Activated naive CD4-positive, alpha-beta T cell treated with anti-CD3 and anti-CD28 coated beads, Interleukin-2, amount 50 U/mL, for 24 hours (primary cell): ENCODE measurements around the gene CCDC170.

Experiments used
- H3K27ac Mint-ChIP-seq: one replicate; pipeline ENCODE4 v1.8.0; 2021; ENCODE audit warnings: mild to moderate bottlenecking, mixed read lengths
- H3K27me3 Mint-ChIP-seq: one replicate; pipeline ENCODE4 v1.8.0; 2021; ENCODE audit warnings: mixed read lengths
- H3K36me3 Mint-ChIP-seq: one replicate; pipeline ENCODE4 v1.8.0; 2021; ENCODE audit warnings: mixed read lengths
- H3K4me1 Mint-ChIP-seq: one replicate; pipeline ENCODE4 v1.8.0; 2021; ENCODE audit warnings: mixed read lengths
- H3K4me3 Mint-ChIP-seq: one replicate; pipeline ENCODE4 v1.8.0; 2021; ENCODE audit warnings: mild to moderate bottlenecking, mixed read lengths
- H3K9me3 Mint-ChIP-seq: one replicate; pipeline ENCODE4 v1.8.0; 2021; ENCODE audit warnings: mixed read lengths

Gene CCDC170

GRCh38 chr6:151616091-151616513 is 122.3 kb downstream of the CCDC170 start:
- no peaks in the 10 kb centered on the region for H3K4me1 Mint-ChIP-seq
- H3K27ac Mint-ChIP-seq, result no peak overlapping the region
- no peak overlapping the region for H3K4me3 Mint-ChIP-seq
- no peaks in the 10 kb centered on the region for H3K36me3 Mint-ChIP-seq
- H3K27me3 Mint-ChIP-seq, result peaks cover 13% of the 10 kb centered on the region
- H3K9me3 Mint-ChIP-seq, result no peaks in the 10 kb centered on the region

DNA sequence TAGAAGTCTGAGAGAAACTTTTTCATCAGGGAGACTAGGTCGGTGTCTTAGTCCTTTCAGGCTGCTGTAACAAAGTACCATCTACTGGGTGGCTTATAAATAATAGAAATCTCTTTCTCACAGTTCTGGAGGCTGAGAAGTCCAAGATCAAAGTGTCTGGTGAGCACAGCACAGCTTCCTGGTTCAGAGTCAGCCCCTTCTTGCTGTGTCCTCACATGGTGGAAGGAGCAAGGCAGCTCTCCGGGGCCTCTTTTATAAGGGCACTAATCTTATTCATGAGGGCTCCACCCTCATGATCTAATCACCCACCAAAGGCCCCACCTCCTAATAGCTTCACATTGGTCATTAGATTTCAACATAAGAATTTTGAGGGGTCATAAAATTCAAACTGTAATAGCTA is 122.8 kb downstream of the CCDC170 start:
- no peak overlapping the region for H3K27ac Mint-ChIP-seq
- H3K4me3 Mint-ChIP-seq, result no peak overlapping the region
- no peaks in the 10 kb centered on the region for H3K9me3 Mint-ChIP-seq

GRCh38 chr6:151617539-151617938 is 123.7 kb downstream of the CCDC170 start:
- Mint-ChIP-seq H3K9me3 (no peaks in the 10 kb centered on the region), H3K27me3 (peaks cover 13% of the 10 kb centered on the region), H3K27ac (no peak overlapping the region), H3K4me1 (no peaks in the 10 kb centered on the region), H3K4me3 (no peak overlapping the region), H3K36me3 (no peaks in the 10 kb centered on the region)

More for the DNA sequence above, 122.8 kb downstream of the CCDC170 start:
- Mint-ChIP-seq H3K4me1 (no peaks in the 10 kb centered on the region), H3K27me3 (peaks cover 13% of the 10 kb centered on the region), H3K36me3 (no peaks in the 10 kb centered on the region)

- H3K36me3 Mint-ChIP-seq, result no peaks in the 10 kb centered on the region
- H3K27ac Mint-ChIP-seq, result no peak overlapping the region
- no peaks in the 10 kb centered on the region for H3K4me1 Mint-ChIP-seq
- no peaks in the 10 kb centered on the region for H3K9me3 Mint-ChIP-seq
- H3K27me3 Mint-ChIP-seq, result peaks cover 13% of the 10 kb centered on the region
- H3K4me3 Mint-ChIP-seq, result no peak overlapping the region
These were observed 124.9 kb downstream of the CCDC170 start for GRCh38 chr6:151618717-151619116.

DNA sequence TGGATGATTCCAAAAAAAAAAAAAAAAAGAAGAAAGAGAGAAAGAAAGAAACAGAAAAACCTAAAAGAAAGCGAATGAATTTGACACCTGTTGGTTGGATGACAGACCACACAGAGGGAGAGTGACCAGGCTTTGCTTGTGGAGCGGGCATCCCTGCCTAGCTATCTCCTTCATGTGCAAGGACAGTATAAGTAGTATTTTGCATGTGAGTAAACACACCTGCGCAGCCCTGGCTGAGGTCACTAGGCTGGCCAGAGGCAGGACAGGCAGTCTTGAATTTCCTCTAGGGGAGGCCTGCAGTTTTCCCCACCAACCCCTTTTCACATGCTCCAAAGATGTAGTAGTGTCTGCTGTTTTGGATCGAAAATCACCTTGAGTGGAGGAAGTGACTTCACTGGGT is 126.4 kb downstream of the CCDC170 start:
- Mint-ChIP-seq H3K36me3 (no peaks in the 10 kb centered on the region), H3K27ac (no peak overlapping the region), H3K9me3 (no peaks in the 10 kb centered on the region), H3K27me3 (peaks cover 7% of the 10 kb centered on the region), H3K4me3 (no peak overlapping the region), H3K4me1 (no peaks in the 10 kb centered on the region)

DNA sequence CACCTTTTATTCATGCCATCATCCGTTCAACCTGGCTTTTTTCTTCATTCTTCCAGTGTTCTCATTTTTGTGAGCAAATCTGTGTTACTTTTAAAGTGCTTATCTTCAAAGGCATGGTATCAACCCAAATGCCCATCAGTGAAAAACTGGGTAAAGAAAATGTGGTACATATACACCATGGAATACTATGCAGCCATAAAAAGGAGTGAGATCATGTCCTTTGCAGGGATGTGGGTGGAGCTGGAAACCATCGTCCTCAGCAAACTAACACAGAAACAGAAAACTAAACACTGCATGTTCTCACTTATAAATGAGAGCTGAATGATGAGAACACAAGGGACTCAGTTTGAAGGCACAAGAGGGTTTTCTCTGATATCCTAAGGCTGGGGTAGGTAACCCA is 130.3 kb downstream of the CCDC170 start:
- Mint-ChIP-seq H3K27me3 (peaks cover 3% of the 10 kb centered on the region), H3K36me3 (no peaks in the 10 kb centered on the region), H3K4me3 (no peak overlapping the region), H3K27ac (no peak overlapping the region), H3K9me3 (no peaks in the 10 kb centered on the region), H3K4me1 (peaks cover 10% of the 10 kb centered on the region)

- peaks cover 3% of the 10 kb centered on the region for H3K27me3 Mint-ChIP-seq
- H3K4me3 Mint-ChIP-seq, result no peak overlapping the region
- H3K27ac Mint-ChIP-seq, result no peak overlapping the region
- H3K9me3 Mint-ChIP-seq, result no peaks in the 10 kb centered on the region
- no peaks in the 10 kb centered on the region for H3K36me3 Mint-ChIP-seq
- H3K4me1 Mint-ChIP-seq, result peaks cover 10% of the 10 kb centered on the region
These were observed 130.7 kb downstream of the CCDC170 start for GRCh38 chr6:151624481-151624880.

- Mint-ChIP-seq H3K4me3 (no peak overlapping the region), H3K4me1 (peaks cover 10% of the 10 kb centered on the region), H3K27ac (no peak overlapping the region), H3K36me3 (no peaks in the 10 kb centered on the region), H3K9me3 (no peaks in the 10 kb centered on the region), H3K27me3 (peaks cover 5% of the 10 kb centered on the region)
These were observed 131.2 kb downstream of the CCDC170 start for GRCh38 chr6:151624900-151625536.

GRCh38 chr6:151627689-151628444 is 134.1 kb downstream of the CCDC170 start:
- H3K27ac Mint-ChIP-seq, result no peak overlapping the region
- H3K27me3 Mint-ChIP-seq, result peaks cover 5% of the 10 kb centered on the region
- no peaks in the 10 kb centered on the region for H3K9me3 Mint-ChIP-seq
- peaks cover 10% of the 10 kb centered on the region for H3K4me1 Mint-ChIP-seq
- H3K36me3 Mint-ChIP-seq, result no peaks in the 10 kb centered on the region
- no peak overlapping the region for H3K4me3 Mint-ChIP-seq

GRCh38 chr6:151629791-151630190 is 136.0 kb downstream of the CCDC170 start:
- Mint-ChIP-seq H3K4me1 (peaks cover 10% of the 10 kb centered on the region), H3K27me3 (peaks cover 8% of the 10 kb centered on the region), H3K4me3 (no peak overlapping the region), H3K9me3 (no peaks in the 10 kb centered on the region), H3K36me3 (no peaks in the 10 kb centered on the region), H3K27ac (no peak overlapping the region)

DNA sequence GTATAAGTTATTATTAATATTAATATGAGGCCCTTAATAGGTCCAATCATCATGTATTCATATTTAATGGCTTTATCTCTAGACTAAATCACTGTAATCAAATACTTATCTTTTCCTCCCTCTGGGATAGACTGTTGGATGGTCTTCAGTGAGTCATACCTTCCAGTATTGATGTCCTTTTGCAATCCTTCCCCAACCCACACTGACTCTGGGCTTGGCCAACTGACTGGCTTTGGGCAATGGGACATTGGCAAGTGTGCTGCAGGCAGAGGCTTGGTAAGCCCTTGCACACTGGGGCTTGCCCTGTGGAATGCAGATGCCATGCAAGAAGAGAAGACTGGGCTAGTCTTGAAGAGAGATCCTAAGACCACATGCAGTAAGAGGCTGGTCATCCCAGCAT is 136.6 kb downstream of the CCDC170 start:
- no peak overlapping the region for H3K27ac Mint-ChIP-seq

DNA sequence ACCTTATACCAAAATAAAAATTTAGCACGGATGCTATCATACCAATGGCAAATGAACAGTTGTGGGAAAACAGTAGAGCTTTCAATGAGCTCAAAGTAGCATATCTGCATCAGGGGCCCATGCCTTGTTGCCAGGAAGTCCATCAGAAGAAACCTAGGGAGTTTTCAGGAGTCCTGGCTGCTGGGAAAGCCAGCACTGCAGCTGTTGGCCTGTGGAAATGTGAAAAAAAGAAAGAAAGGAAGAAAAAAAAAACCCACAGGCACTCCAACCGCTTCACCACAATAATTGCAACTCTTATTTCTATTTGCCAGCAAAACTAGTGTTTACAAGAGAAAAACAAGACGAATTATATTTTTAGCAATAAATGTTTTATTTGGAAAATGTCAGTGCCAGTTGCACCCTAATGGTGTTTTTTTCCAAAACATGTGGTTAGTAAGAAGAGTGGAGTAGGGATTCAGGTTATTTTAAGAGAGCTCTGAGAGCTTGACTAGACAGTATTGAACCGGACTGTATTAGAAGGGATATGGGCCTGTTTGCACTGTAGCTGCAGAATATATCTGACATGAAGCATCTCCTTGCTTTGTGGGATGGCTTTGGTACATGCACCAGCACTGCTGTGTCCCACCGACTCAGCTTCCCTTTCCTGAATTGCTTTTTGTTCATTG is 137.3 kb downstream of the CCDC170 start:
- Mint-ChIP-seq H3K4me3 (no peak overlapping the region), H3K9me3 (no peaks in the 10 kb centered on the region), H3K27ac (no peak overlapping the region), H3K4me1 (peaks cover 10% of the 10 kb centered on the region), H3K36me3 (no peaks in the 10 kb centered on the region), H3K27me3 (peaks cover 10% of the 10 kb centered on the region)

More for the DNA sequence above, 136.6 kb downstream of the CCDC170 start:
- peaks cover 10% of the 10 kb centered on the region for H3K4me1 Mint-ChIP-seq
- no peaks in the 10 kb centered on the region for H3K36me3 Mint-ChIP-seq
- peaks cover 9% of the 10 kb centered on the region for H3K27me3 Mint-ChIP-seq
- H3K4me3 Mint-ChIP-seq, result no peak overlapping the region
- no peaks in the 10 kb centered on the region for H3K9me3 Mint-ChIP-seq

DNA sequence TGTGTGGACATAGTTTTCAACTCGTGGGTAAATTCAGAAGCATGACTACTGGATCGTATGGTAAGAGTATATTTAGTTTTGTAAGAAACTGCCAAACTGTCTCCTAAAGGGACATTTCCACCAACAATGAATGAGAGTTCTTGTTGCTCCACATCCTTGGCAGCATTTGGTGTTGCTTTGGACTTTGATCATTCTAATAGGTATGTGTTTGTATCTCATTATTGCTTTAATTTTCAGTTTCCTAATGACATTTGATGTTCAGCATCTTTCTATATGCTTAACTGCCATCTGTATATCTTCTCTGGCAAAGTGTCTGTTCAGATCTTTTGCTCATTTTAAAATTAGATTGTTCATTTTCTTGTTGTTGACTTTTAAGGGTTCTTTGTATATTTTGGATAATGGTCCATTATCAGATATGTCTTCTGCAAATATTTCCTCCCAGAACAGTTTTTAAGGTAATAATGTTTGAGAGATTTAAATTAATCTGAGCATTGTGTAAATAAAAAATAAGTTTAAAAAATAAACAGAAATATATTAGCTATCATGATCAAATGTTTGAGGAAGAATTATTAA is 138.7 kb downstream of the CCDC170 start:
- H3K4me1 Mint-ChIP-seq, result peaks cover 10% of the 10 kb centered on the region

GRCh38 chr6:151633526-151634335 is 139.9 kb downstream of the CCDC170 start:
- no peak overlapping the region for H3K4me3 Mint-ChIP-seq
- H3K27me3 Mint-ChIP-seq, result peaks cover 8% of the 10 kb centered on the region
- no peaks in the 10 kb centered on the region for H3K9me3 Mint-ChIP-seq
- no peaks in the 10 kb centered on the region for H3K36me3 Mint-ChIP-seq
- no peak overlapping the region for H3K27ac Mint-ChIP-seq
- no peaks in the 10 kb centered on the region for H3K4me1 Mint-ChIP-seq

More for the DNA sequence above, 138.7 kb downstream of the CCDC170 start:
- Mint-ChIP-seq H3K36me3 (no peaks in the 10 kb centered on the region), H3K27me3 (peaks cover 7% of the 10 kb centered on the region), H3K27ac (no peak overlapping the region), H3K4me3 (no peak overlapping the region), H3K9me3 (no peaks in the 10 kb centered on the region)

- H3K4me1 Mint-ChIP-seq, result no peaks in the 10 kb centered on the region
- no peaks in the 10 kb centered on the region for H3K36me3 Mint-ChIP-seq
- no peak overlapping the region for H3K27ac Mint-ChIP-seq
- H3K4me3 Mint-ChIP-seq, result no peak overlapping the region
- H3K9me3 Mint-ChIP-seq, result no peaks in the 10 kb centered on the region
- peaks cover 9% of the 10 kb centered on the region for H3K27me3 Mint-ChIP-seq
These were observed 140.5 kb downstream of the CCDC170 start for GRCh38 chr6:151634336-151634720.
